ENCODE measurements around the gene ITPK1.

Gene ITPK1

GRCh38 chr14:93005135-93005813, 110.5 kb downstream of the ITPK1 start:
- DNase-seq, result no peak

- DNase-seq, result no peak
Measured at GRCh38 chr14:93004699-93005082, 111.0 kb downstream of the ITPK1 start.

- no peak for DNase-seq
Measured at GRCh38 chr14:93003945-93004698, 111.6 kb downstream of the ITPK1 start.

- DNase-seq, result no peak
Measured at GRCh38 chr14:93002851-93003298, 112.8 kb downstream of the ITPK1 start.

- no peak for DNase-seq
Measured at GRCh38 chr14:93002049-93002448, 113.7 kb downstream of the ITPK1 start.

GRCh38 chr14:92998946-92999345, 116.8 kb downstream of the ITPK1 start:
- no peak for DNase-seq

- DNase-seq, result no peak
Measured at GRCh38 chr14:92997343-92998061, 118.2 kb downstream of the ITPK1 start.

GRCh38 chr14:92995620-92996019, 120.1 kb downstream of the ITPK1 start:
- DNase-seq, result no peak

GRCh38 chr14:92994942-92995341, 120.8 kb downstream of the ITPK1 start:
- no peak for DNase-seq

GRCh38 chr14:92994131-92994676, 121.5 kb downstream of the ITPK1 start:
- DNase-seq, result no peak

GRCh38 chr14:92993302-92993701, 122.4 kb downstream of the ITPK1 start:
- no peak for DNase-seq

- DNase-seq, result no peak
Measured at GRCh38 chr14:92991536-92991935, 124.2 kb downstream of the ITPK1 start.

- DNase-seq, result no peak
Measured at GRCh38 chr14:92990456-92991430, 125.0 kb downstream of the ITPK1 start.

- no peak for DNase-seq
Measured at GRCh38 chr14:92988786-92989755, 126.7 kb downstream of the ITPK1 start.

GRCh38 chr14:92987713-92988510, 127.8 kb downstream of the ITPK1 start:
- DNase-seq, result no peak

GRCh38 chr14:92987148-92987570, 128.6 kb downstream of the ITPK1 start:
- no peak for DNase-seq

- no peak for DNase-seq
Measured at GRCh38 chr14:92986254-92987147, 129.2 kb downstream of the ITPK1 start.

- DNase-seq, result no peak
Measured at GRCh38 chr14:92985521-92985920, 130.2 kb downstream of the ITPK1 start.

GRCh38 chr14:92984896-92985295, 130.8 kb downstream of the ITPK1 start:
- no peak for DNase-seq
